PC-9 (cell line): ENCODE results near the gene SACM1L. TPM values are rescaled to one million over a fixed set of nuclear protein-coding genes. Genes with fewer than 3 reads are reported as not detected.

Experiments
- Bru-seq: library from RNA; stranded (reverse); fragments of 400-500 nt; gene quantifications from one replicate; lab custom pipeline; 2021; lab: Mats Ljungman, UMichigan
- BruChase-seq, 2 experiments: library from RNA; stranded (reverse); fragments of 400-500 nt; gene quantifications; one replicate each; lab custom pipeline; 2021; lab: Mats Ljungman, UMichigan
- BruUV-seq: library from RNA; stranded (reverse); fragments of 400-500 nt; replicated peaks from 2 replicates; lab custom pipeline; 2021; lab: Mats Ljungman, UMichigan
- CTCF ChIA-PET: fragments of 300-600 bp; sonication (Branson Sonifier 250); formaldehyde crosslinking; loops from one replicate; lab custom pipeline; 2022; ENCODE audit warnings: antibody characterized with exemption; lab: Charles Lee
- POLR2A ChIA-PET: fragments of 300-600 bp; sonication (Branson Sonifier 250); formaldehyde crosslinking; loops from one replicate; lab custom pipeline; 2022; ENCODE audit warnings: antibody characterized with exemption; ENCODE audit not compliant: unreplicated experiment; lab: Charles Lee
- DNase-seq, 2 experiments: peaks; one replicate each; pipeline versions ENCODE4 v3.0.0 to v3.0.0-alpha.2; 2015 to 2022; ENCODE audit warnings: mixed read lengths in 1 of 2
- H2AFZ ChIP-seq: fragments of 200-600 bp; sonication (generic); 2 replicates; pipeline ENCODE4 v1.8.1; 2017; ENCODE audit warnings: antibody characterized with exemption
- H3F3A ChIP-seq: fragments of 200-600 bp; sonication (generic); 2 replicates; pipeline ENCODE4 v1.8.1; 2017; ENCODE audit warnings: antibody characterized with exemption, mild to moderate bottlenecking, low read depth; ENCODE audit not compliant: insufficient read depth
- H3K27ac ChIP-seq: fragments of 200-600 bp; sonication (generic); 2 replicates; pipeline ENCODE4 v1.6.1; 2016; ENCODE audit warnings: mixed run types
- H3K27me3 ChIP-seq: fragments of 200-600 bp; sonication (generic); 2 replicates; pipeline ENCODE4 v1.6.1; 2016; ENCODE audit warnings: low read depth, mixed run types; ENCODE audit not compliant: insufficient read depth
- H3K36me3 ChIP-seq: fragments of 200-600 bp; sonication (generic); 2 replicates; pipeline ENCODE4 v1.6.1; 2016; ENCODE audit warnings: low read depth, mixed run types
- H3K4me1 ChIP-seq: fragments of 200-600 bp; sonication (generic); replicated peaks from 2 replicates; pipeline ENCODE4 v1.6.1; 2016; ENCODE audit warnings: mixed run types; ENCODE audit not compliant: insufficient read depth
- H3K4me2 ChIP-seq: fragments of 200-600 bp; sonication (generic); 2 replicates; pipeline ENCODE4 v1.6.1; 2017; ENCODE audit warnings: mixed run types
- H3K4me3 ChIP-seq: fragments of 200-600 bp; sonication (generic); 2 replicates; pipeline ENCODE4 v1.6.1; 2016; ENCODE audit warnings: mixed run types
- H3K79me2 ChIP-seq: fragments of 200-600 bp; sonication (generic); 2 replicates; pipeline ENCODE4 v1.6.1; 2017; ENCODE audit warnings: low read depth, mixed run types
- H3K9me2 ChIP-seq: fragments of 200-600 bp; sonication (generic); 2 replicates; pipeline ENCODE4 v1.8.1; 2017; ENCODE audit warnings: mild to moderate bottlenecking; ENCODE audit not compliant: insufficient read depth
- H3K9me3 ChIP-seq: fragments of 200-600 bp; sonication (generic); 2 replicates; pipeline ENCODE4 v1.8.1; 2016; ENCODE audit warnings: low read depth; ENCODE audit not compliant: insufficient read depth
- H4K20me1 ChIP-seq: fragments of 200-600 bp; sonication (generic); 2 replicates; pipeline ENCODE4 v1.8.1; 2017; ENCODE audit not compliant: insufficient read depth
- CTCF ChIP-seq: fragments of 200-600 bp; sonication (generic); conservative IDR thresholded peaks from 2 replicates; pipeline ENCODE4 v1.6.1; 2017; ENCODE audit warnings: mixed run types, antibody characterized with exemption, mild to moderate bottlenecking, moderate library complexity
- EZH2 ChIP-seq: fragments of 200-600 bp; sonication (generic); IDR thresholded peaks from 2 replicates; pipeline ENCODE4 v1.8.0; 2017; ENCODE audit warnings: antibody characterized with exemption, low read depth
- intact Hi-C: fragments of 100-400 bp; cut with micrococcal nuclease; formaldehyde crosslinking; loops from one replicate; pipeline ENCODE4 v1.10.0; 2022; ENCODE audit not compliant: unreplicated experiment
- long read RNA-seq: library from polyadenylated mRNA; stranded (forward); transcript quantifications from one replicate; pipeline ENCODE4 v2.0.0, GENCODE V29; 2022
- total RNA-seq: library from RNA; stranded (reverse); gene quantifications from 2 replicates; pipeline ENCODE4 v1.2.3, GENCODE V29; 2021

SACM1L gene
- 29.9 and 33.9 TPM in 2 replicates for total RNA-seq
- percentile 82 among the genes with signal in this experiment for Bru-seq, nascent RNA
- percentile 87 among the genes with signal in this experiment for BruChase-seq, experiment 1, labeled RNA remaining after a 2-hour chase
- percentile 79 among the genes with signal in this experiment for BruChase-seq, experiment 2, labeled RNA remaining after a 6-hour chase
- long read RNA-seq, transcript SACM1L-201 (20 exons, 3,723 nt), result major isoform, 48 of 60 reads
- long read RNA-seq, partial matches to known transcripts, result 5 of 60 reads
- long read RNA-seq, other reads (novel, unspliced or antisense), result 4 of 60 reads

GRCh38 chr3:45688882-45689786 lies at the start of gene SACM1L:
Gene SACM1L, plus strand, starts transcription at chr3:45689396. Its CDS starts 70 bp downstream, at chr3:45689466.
- H3K4me3 ChIP-seq, result peak within 1 kb of the TSS; percentile 97
- H3F3A ChIP-seq, result peaks cover 16% of the 10 kb centered on the region
- H3K9me3 ChIP-seq, result no peaks in the 10 kb centered on the region
- ChIA-PET POLR2A (interaction anchor here (0.7 to 0.8 kb wide), 3 partner anchors 33 to 394 kb away, joined by 5 to 9 read pairs (median 6); no protein-coding TSS in a partner anchor), CTCF (interaction anchor here (0.6 to 1.1 kb wide), 3 partner anchors 30 to 71 kb away, joined by 3 to 5 read pairs (median 4); no protein-coding TSS in a partner anchor)
- DNase-seq, result peak; percentile 94 to 96
- H4K20me1 ChIP-seq, result no peaks in the 10 kb centered on the region; the same call in 1 of the 2 replicates
- intact Hi-C loops, result loop anchor here (5.0 to 10.0 kb wide), 2 partner anchors 393 to 654 kb away; no protein-coding TSS in a partner anchor
- peak within 1 kb of the TSS; percentile 76 for H3K27ac ChIP-seq
- 0 out of 2 replicates have a peak, but pooled peaks cover 18% of the 10 kb centered on the region for H3K36me3 ChIP-seq
- H2AFZ ChIP-seq, result peak within 1 kb of the TSS; percentile 94
- no peaks in the 10 kb centered on the region for H3K9me2 ChIP-seq
- TF ChIP-seq CTCF, result no peak
- no peak for TF ChIP-seq EZH2
- TSS peak; percentile 32 for BruUV-seq
- H3K4me2 ChIP-seq, result peak within 1 kb of the TSS; percentile 97
- peaks cover 48% of the 10 kb centered on the region for H3K79me2 ChIP-seq
- H3K4me1 ChIP-seq, result peaks cover 16% of the 10 kb centered on the region; the same call in 1 of the 2 replicates
- no peaks in the 10 kb centered on the region for H3K27me3 ChIP-seq

GRCh38 chr3:45640091-45640507 lies 49.1 kb upstream of the SACM1L start:
- Histone ChIP-seq H3K9me2 (no peaks in the 10 kb centered on the region), H3K9me3 (no peaks in the 10 kb centered on the region), H4K20me1 (no peaks in the 10 kb centered on the region), H3K27me3 (no peaks in the 10 kb centered on the region), H3K4me2 (peak overlapping the region; percentile 75), H3F3A (peaks cover 63% of the 10 kb centered on the region), H3K4me3 (peak overlapping the region; percentile 13; the same call in 1 of the 2 replicates), H3K36me3 (0 out of 2 replicates have a peak, but pooled peaks cover 11% of the 10 kb centered on the region), H2AFZ (no peak overlapping the region), H3K27ac (peak overlapping the region; percentile 96), H3K4me1 (peaks cover 88% of the 10 kb centered on the region), H3K79me2 (peaks cover 83% of the 10 kb centered on the region)
- TF ChIP-seq EZH2 (no peak), CTCF (no peak)
- CTCF ChIA-PET, result no interaction called here
- no TSS peak for BruUV-seq
- POLR2A ChIA-PET, result no interaction called here
- intact Hi-C loops, result loop anchor here (10.0 kb wide), 1 partner anchor 755 kb away; no protein-coding TSS in a partner anchor
- DNase-seq, result no peak
